IPS-18a (cell line): ENCODE results near the gene BARHL1.

Experiments
- H3K27ac ChIP-seq: one replicate; pipeline ENCODE4 v1.5.1; 2013; ENCODE audit warnings: low read length
- H3K27me3 ChIP-seq: one replicate; pipeline ENCODE4 v1.6.1; 2013; ENCODE audit warnings: mild to moderate bottlenecking, low read length; ENCODE audit not compliant: control insufficient read depth, insufficient read depth
- H3K36me3 ChIP-seq: one replicate; pipeline ENCODE4 v1.6.1; 2013; ENCODE audit warnings: low read depth, low read length; ENCODE audit not compliant: control insufficient read depth
- H3K4me1 ChIP-seq: one replicate; pipeline ENCODE4 v1.6.1; 2013; ENCODE audit warnings: low read depth, low read length; ENCODE audit not compliant: control insufficient read depth
- H3K4me3 ChIP-seq: one replicate; pipeline ENCODE4 v1.5.1; 2013; ENCODE audit warnings: low read length
- H3K9ac ChIP-seq: one replicate; pipeline ENCODE4 v1.6.1; 2013; ENCODE audit warnings: mild to moderate bottlenecking, low read length, moderate library complexity
- H3K9me3 ChIP-seq: one replicate; pipeline ENCODE4 v1.6.1; 2013; ENCODE audit warnings: low read depth, low read length; ENCODE audit not compliant: control insufficient read depth

Gene BARHL1

DNA sequence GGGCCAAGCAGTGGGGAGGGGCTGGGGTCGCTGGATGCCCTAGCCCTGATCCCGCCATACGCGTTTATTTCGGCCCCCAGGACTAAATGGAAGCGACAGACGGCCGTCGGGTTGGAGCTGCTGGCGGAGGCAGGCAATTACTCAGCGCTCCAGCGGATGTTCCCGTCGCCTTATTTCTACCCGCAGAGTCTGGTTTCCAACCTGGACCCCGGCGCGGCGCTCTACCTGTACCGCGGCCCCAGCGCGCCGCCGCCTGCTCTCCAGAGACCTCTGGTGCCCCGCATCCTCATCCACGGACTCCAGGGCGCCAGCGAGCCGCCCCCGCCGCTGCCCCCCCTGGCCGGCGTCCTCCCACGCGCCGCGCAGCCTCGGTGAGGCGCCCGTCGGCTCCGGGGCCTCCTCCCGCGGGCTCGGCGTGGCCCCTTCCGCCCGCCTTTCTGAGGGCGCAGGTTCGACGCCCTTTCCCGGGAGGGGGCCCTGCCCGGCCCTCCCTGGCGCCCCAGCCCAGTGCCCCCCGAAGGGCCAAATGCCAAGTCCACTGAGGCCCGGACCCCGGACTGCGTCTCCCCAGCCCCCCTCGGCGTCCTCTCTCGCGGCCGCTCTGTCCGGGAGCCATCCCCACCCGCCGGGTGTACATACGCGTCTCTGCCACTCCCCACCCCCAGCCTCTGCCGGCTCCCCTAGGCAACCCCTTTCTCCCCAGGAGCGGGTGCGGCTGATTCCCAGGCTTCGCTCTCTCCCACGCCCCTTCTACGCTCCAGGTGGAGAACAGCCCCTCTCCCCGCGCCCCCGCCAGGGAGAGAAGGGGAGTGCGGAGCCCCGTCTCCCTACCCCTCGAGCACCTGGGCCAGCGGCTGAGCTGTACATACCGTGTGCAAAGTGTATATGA is 7.0 kb downstream of the BARHL1 start:
- Histone ChIP-seq H3K9ac (no peak overlapping the region), H3K27ac (no peak overlapping the region), H3K4me3 (peak overlapping the region; percentile 32), H3K9me3 (no peaks in the 10 kb centered on the region), H3K27me3 (peaks cover 92% of the 10 kb centered on the region), H3K36me3 (no peaks in the 10 kb centered on the region), H3K4me1 (peaks cover 46% of the 10 kb centered on the region)

DNA sequence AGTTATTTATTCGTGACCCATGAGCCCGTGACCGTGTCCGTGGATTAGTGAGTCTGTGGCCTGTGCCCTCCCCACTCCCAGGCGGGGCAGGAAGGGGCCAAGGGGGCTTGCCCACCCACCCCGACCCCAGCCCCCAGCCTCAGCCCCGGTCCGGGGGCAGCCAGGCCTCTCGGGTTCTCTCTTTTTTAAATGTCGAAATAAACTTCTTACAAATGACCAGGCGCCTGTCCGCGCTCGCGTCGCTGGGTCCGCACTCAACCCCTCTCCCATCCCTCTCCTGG is 7.6 kb downstream of the BARHL1 start:
- peaks cover 87% of the 10 kb centered on the region for H3K27me3 ChIP-seq
- no peak overlapping the region for H3K27ac ChIP-seq
- H3K36me3 ChIP-seq, result no peaks in the 10 kb centered on the region
- peak overlapping the region; percentile 56 for H3K4me3 ChIP-seq
- peak overlapping the region; percentile 26 for H3K9ac ChIP-seq
- H3K9me3 ChIP-seq, result no peaks in the 10 kb centered on the region
- H3K4me1 ChIP-seq, result peaks cover 41% of the 10 kb centered on the region

DNA sequence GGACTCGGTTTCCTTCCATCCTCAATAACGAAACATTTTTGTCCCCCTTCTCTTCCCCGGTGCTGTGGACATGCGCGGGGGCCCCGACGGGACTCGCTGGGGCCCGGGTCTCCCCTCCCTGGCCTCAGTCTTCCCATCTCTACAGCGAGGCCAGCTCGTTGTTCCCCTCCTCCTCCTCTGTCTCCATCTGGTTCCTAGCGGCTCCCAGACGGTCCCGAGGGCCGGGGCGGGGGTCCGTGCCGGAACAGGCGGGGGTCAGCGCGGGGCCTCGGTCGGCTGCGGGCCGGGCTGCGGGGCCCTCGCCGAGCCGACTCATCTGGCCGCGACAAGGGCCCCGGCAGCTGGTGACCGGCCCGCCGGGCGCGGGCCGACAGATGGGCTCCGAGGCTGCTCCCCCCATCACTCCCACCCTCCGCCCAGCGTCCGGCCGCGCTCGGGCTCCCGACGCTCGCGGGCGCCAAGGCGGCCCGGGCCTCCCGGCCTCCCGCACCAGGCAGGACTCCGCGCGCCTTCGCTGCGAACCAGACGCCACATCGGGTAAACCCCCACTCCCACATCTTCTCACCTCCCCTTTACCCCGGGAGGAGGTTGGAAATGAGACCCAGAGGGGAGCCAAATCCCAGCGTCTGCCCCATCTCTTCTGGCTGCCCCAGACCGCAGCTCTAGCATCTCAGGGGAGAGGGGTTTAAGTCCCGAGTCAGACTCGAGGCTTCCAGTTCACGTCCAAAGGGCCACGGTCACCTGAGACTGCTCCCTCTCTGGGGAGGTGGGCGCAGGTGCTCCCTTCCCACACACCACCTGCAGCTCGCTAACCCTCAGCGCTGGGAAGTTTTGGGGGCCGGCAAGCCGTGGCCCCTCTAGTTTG is 8.1 kb downstream of the BARHL1 start:
- no peak overlapping the region for H3K27ac ChIP-seq
- H3K27me3 ChIP-seq, result peaks cover 81% of the 10 kb centered on the region
- no peaks in the 10 kb centered on the region for H3K36me3 ChIP-seq
- peak overlapping the region; percentile 26 for H3K9ac ChIP-seq
- peak overlapping the region; percentile 56 for H3K4me3 ChIP-seq
- H3K9me3 ChIP-seq, result no peaks in the 10 kb centered on the region
- H3K4me1 ChIP-seq, result peaks cover 36% of the 10 kb centered on the region

DNA sequence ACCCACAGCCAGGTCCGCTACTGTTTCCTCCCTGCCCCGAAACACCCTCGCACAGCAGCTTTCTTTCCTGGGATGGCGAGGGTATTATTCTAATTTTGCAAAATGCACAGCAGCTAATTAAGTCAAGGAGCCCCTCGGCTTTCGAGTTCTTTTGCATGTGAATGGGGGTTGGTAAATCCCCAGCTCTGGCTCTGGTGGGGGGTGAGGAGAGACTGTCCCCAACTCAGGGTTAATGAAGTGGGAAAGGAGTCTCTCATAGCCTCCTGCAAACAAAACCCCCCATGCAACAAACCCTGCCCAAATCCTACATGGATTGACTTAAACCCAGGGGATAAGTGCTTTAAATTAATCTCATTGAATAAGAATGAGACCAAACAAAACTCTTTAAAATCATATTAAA is 8.8 kb downstream of the BARHL1 start:
- peak overlapping the region; percentile 56 for H3K4me3 ChIP-seq
- peak overlapping the region; percentile 21 for H3K27ac ChIP-seq
- no peaks in the 10 kb centered on the region for H3K9me3 ChIP-seq
- peak overlapping the region; percentile 63 for H3K9ac ChIP-seq
- peaks cover 2% of the 10 kb centered on the region for H3K36me3 ChIP-seq
- peaks cover 30% of the 10 kb centered on the region for H3K4me1 ChIP-seq
- peaks cover 74% of the 10 kb centered on the region for H3K27me3 ChIP-seq

DNA sequence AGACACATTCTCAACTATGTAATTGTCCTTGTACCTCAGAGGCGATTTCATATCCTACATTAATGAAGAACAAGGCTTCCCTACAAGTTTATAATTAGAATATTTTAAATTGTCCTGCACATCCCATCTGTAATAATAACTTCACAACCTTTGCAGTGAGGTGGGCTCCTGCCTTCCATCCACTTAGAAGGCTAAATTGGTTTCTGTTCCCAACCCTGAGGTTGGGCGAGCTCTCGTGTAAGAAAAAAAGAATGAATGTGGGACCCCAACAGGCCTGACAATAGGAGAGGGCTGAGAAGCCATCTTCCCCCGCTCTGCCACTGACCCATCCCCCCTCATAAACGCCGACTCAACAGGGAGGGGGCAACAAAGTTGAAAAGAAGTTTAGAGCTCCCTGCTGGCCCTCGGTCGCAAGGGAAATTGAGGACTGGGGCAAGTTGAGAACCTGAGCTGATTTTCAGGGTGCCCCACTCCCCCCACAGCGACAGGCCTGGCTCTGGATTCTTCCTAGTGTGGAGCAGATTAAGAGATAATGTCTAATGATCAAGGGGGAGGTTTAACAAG is 9.4 kb downstream of the BARHL1 start:
- H3K27ac ChIP-seq, result peak overlapping the region; percentile 51
- no peaks in the 10 kb centered on the region for H3K9me3 ChIP-seq
- peak overlapping the region; percentile 63 for H3K9ac ChIP-seq
- peaks cover 68% of the 10 kb centered on the region for H3K27me3 ChIP-seq
- peak overlapping the region; percentile 56 for H3K4me3 ChIP-seq
- peaks cover 2% of the 10 kb centered on the region for H3K36me3 ChIP-seq
- H3K4me1 ChIP-seq, result peaks cover 24% of the 10 kb centered on the region

DNA sequence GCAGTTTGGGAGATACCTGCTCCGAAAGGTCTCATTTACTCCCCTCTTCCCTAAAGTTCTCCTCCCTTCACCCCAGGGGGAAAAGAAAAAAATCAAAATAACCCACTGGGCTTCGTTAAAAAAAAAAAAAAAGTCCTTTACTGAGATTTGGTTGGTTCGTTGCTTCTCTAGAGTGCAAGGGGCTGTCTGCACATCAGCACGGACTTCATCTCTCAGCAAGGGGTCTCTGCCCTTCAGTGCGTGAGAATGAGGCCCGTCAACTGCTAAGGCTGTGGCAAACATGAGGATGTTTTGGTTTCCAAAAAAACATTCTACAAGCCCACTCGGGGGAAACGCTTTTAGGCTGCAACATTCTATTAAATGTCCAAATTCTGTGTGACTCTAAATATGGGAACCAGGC is 10.0 kb downstream of the BARHL1 start:
- H3K27me3 ChIP-seq, result peaks cover 62% of the 10 kb centered on the region
- peak overlapping the region; percentile 63 for H3K9ac ChIP-seq
- peaks cover 2% of the 10 kb centered on the region for H3K36me3 ChIP-seq
- no peak overlapping the region for H3K27ac ChIP-seq
- H3K9me3 ChIP-seq, result no peaks in the 10 kb centered on the region
- H3K4me1 ChIP-seq, result peaks cover 24% of the 10 kb centered on the region
- H3K4me3 ChIP-seq, result peak overlapping the region; percentile 56

DNA sequence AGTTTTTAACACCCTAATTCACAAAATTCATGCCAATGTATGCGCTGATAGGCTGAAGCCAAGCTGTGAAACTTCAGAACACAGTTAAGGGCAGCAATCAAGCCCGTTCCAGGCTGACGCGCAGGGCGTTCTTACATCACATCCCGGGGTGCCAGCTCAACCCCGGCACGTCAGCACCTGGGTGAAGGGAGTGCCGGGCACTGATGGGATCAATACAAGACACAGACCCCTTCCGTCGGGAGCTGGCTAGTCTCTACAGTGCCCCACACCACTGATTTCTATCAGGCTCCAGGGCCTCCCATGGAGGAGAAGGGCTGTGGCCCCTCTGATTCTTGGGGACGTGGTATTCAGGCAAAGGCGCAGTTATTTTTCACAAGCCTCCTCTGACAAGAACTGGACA is 12.0 kb downstream of the BARHL1 start:
- no peaks in the 10 kb centered on the region for H3K9me3 ChIP-seq
- no peak overlapping the region for H3K27ac ChIP-seq
- peaks cover 42% of the 10 kb centered on the region for H3K27me3 ChIP-seq
- peaks cover 2% of the 10 kb centered on the region for H3K36me3 ChIP-seq
- H3K4me1 ChIP-seq, result peaks cover 22% of the 10 kb centered on the region
- H3K4me3 ChIP-seq, result no peak overlapping the region
- H3K9ac ChIP-seq, result no peak overlapping the region

DNA sequence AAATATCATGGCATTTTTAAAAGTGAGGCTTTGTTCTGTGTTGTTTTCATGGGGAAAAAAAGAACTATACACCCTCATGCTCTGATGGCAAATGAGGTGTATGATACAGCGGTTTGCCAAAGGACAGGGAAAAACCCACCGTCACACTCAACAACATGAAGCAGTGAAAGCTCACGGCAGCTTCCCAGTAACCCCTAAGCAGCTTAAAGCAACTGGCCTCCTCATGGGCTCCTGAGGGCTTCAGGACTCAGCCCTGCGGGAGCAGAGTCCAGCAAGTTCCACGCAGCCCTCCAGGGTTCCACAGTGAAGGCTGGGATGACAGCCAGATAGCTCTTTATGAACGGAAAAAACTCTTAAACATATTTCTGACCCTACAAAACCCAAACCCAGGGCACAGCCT is 12.9 kb downstream of the BARHL1 start:
- Histone ChIP-seq H3K4me3 (no peak overlapping the region), H3K9ac (no peak overlapping the region), H3K36me3 (peaks cover 5% of the 10 kb centered on the region), H3K9me3 (no peaks in the 10 kb centered on the region), H3K4me1 (peaks cover 22% of the 10 kb centered on the region), H3K27ac (no peak overlapping the region), H3K27me3 (peaks cover 33% of the 10 kb centered on the region)

DNA sequence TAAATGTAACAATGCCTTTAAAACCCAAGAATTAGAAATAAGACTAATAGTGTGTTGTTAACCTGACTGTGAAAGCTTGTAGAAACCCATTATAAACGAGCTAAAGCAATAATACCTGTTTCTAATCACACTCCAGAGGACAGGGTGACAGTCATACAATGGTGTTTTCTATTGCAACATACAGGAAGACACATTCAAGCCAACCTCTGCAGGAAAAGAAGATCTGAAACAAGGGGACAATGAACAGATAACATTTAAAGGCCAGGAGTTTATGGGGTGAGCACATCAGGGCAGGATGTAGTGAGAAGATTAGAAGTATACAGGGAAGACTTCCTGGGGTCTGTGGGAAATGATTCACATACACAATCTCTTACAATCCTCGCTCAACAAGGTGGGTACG is 13.8 kb downstream of the BARHL1 start:
- Histone ChIP-seq H3K4me1 (peaks cover 22% of the 10 kb centered on the region), H3K4me3 (no peak overlapping the region), H3K9ac (no peak overlapping the region), H3K27ac (no peak overlapping the region), H3K36me3 (peaks cover 5% of the 10 kb centered on the region), H3K9me3 (no peaks in the 10 kb centered on the region), H3K27me3 (peaks cover 24% of the 10 kb centered on the region)

DNA sequence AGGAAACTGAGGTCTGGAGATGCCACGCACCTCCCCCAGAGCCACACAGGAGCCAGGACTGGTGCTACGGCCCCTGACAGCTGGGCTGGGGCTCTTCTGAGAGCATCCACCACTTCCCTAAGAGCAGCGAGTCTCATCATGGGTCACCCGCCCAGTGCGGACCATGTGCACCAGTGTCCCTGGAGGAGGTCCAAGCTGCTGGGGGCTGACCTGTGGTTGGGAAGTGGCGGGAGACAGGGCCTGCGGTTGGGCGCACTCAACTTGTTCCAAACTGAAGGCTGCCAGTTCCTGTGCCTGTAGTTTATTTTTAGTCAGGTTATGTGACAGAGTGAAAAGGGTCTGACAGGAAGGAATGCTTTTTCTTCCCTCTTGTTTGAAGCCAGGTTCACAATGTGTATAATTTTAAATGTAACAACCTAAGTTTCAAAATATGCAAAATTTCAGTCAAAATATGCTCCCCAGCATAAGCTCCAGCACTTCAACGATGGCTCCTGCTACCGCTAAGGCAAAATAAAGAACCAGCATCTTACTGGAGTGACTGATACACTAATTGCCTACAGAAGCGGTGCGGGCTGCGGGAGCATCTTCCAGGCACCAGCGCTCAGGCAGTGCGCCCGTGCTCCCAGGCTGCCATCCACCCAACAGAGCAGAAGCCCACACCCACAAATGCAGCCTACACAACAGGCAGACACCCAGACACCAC is 14.8 kb downstream of the BARHL1 start:
- Histone ChIP-seq H3K4me1 (peaks cover 13% of the 10 kb centered on the region), H3K4me3 (no peak overlapping the region), H3K9ac (no peak overlapping the region), H3K36me3 (peaks cover 5% of the 10 kb centered on the region), H3K27ac (no peak overlapping the region), H3K27me3 (peaks cover 14% of the 10 kb centered on the region), H3K9me3 (no peaks in the 10 kb centered on the region)

DNA sequence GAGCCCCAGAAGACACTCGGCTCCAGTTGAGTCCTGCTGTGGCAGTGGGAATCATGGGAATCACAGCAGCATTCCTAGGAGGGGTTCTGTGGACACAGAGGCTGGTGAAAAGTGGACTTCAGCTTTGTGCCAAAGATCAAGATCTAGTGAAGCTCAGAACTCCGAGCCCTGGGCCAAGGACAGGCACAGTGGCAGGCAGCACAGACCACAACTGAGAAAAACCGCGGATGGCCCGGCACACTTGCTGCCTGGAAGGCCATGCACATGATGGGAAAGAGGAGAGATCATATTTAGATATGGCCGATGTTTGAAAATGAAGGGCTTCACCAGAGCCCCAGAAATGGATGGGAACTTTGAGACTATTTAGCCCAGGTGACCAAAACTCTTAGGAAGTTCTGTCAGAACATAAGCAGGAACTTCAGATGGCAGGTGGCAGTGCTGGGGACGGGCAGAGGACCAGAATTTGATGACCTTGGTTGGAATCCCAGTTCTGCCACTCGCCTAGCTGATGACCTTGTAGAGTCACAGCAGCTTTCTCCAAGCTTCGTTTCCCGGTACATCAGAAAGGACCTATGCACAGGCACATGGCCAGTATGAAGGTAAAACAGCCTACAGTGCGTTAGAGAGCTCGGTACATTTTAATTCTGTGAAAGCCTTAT is 18.0 kb downstream of the BARHL1 start:
- H3K36me3 ChIP-seq, result peaks cover 5% of the 10 kb centered on the region
- H3K9me3 ChIP-seq, result no peaks in the 10 kb centered on the region
- peaks cover 3% of the 10 kb centered on the region for H3K4me1 ChIP-seq
- H3K27ac ChIP-seq, result no peak overlapping the region
- H3K27me3 ChIP-seq, result no peaks in the 10 kb centered on the region
- H3K4me3 ChIP-seq, result no peak overlapping the region
- no peak overlapping the region for H3K9ac ChIP-seq
